Calu3 (cell line): Measurements from ENCODE around the gene RTN4R. TPM values are rescaled to one million over a fixed set of nuclear protein-coding genes. Genes with fewer than 3 reads are reported as not detected.
A peak's percentile ranks its signal among the peaks of the same experiment; 100 is the strongest.

ENCODE experiments used
- BruUV-seq: library from RNA; stranded (reverse); fragments of 400-500 nt; replicated peaks from 2 replicates; lab custom pipeline; 2021; lab: Mats Ljungman, UMichigan
- CTCF ChIA-PET: fragments of 300-600 bp; sonication (Branson Sonifier 250); formaldehyde crosslinking; loops from one replicate; lab custom pipeline; 2022; ENCODE audit warnings: antibody characterized with exemption; lab: Charles Lee
- DNase-seq: peaks from one replicate; pipeline ENCODE4 v3.0.0; 2022
- H3K27ac Mint-ChIP-seq: one replicate; pipeline ENCODE4 v1.8.0; 2022; ENCODE audit warnings: mixed read lengths; ENCODE audit not compliant: unreplicated experiment
- H3K27me3 Mint-ChIP-seq: one replicate; pipeline ENCODE4 v1.8.0; 2022; ENCODE audit warnings: mixed read lengths; ENCODE audit not compliant: unreplicated experiment
- H3K36me3 Mint-ChIP-seq: one replicate; pipeline ENCODE4 v1.8.0; 2022; ENCODE audit warnings: mild to moderate bottlenecking, moderate library complexity, mixed read lengths; ENCODE audit not compliant: insufficient read depth, unreplicated experiment
- H3K4me1 Mint-ChIP-seq: one replicate; pipeline ENCODE4 v1.8.0; 2022; ENCODE audit warnings: mild to moderate bottlenecking, low read depth, mixed read lengths; ENCODE audit not compliant: unreplicated experiment
- H3K4me3 Mint-ChIP-seq: one replicate; pipeline ENCODE4 v1.8.0; 2022; ENCODE audit warnings: mild to moderate bottlenecking, low read depth, moderate library complexity, mixed read lengths; ENCODE audit not compliant: unreplicated experiment
- H3K9me3 Mint-ChIP-seq: one replicate; pipeline ENCODE4 v1.8.0; 2022; ENCODE audit warnings: low read depth, mixed read lengths; ENCODE audit not compliant: unreplicated experiment
- CTCF ChIP-seq: fragments of 200-600 bp; IDR thresholded peaks from one replicate; pipeline ENCODE4 v1.8.0; 2022; ENCODE audit warnings: antibody characterized with exemption; ENCODE audit not compliant: unreplicated experiment
- intact Hi-C: fragments of 100-400 bp; cut with micrococcal nuclease; formaldehyde crosslinking; loops from one replicate; pipeline ENCODE4 v1.10.0; 2022; ENCODE audit not compliant: unreplicated experiment
- total RNA-seq: library from RNA; stranded (reverse); gene quantifications from 2 replicates; pipeline ENCODE4 v1.2.3, GENCODE V29; 2022

Gene RTN4R
- total RNA-seq, 1 experiment from 2014 or later: 4.1 TPM

- DNase-seq: no peak
- Mint-ChIP-seq H3K27me3 (peaks cover 8% of the 10 kb centered on the region), H3K4me3 (peak overlapping the region; percentile 77), H3K4me1 (peaks cover 36% of the 10 kb centered on the region), H3K27ac (peak overlapping the region; percentile 67), H3K9me3 (peaks cover 2% of the 10 kb centered on the region), H3K36me3 (peaks cover 48% of the 10 kb centered on the region)
- CTCF ChIA-PET: no interaction called here
- intact Hi-C loops: no loop called here
- BruUV-seq: no TSS peak
- no peak for TF ChIP-seq CTCF
These were observed 60.7 kb downstream of the RTN4R start for GRCh38 chr22:20207277-20208025.

GRCh38 chr22:20206709-20207215 lies 61.4 kb downstream of the RTN4R start:
- BruUV-seq: no TSS peak

GRCh38 chr22:20205964-20206708 lies 62.0 kb downstream of the RTN4R start:
- TSS peak; percentile 82 for BruUV-seq
- peak; percentile 77 for DNase-seq
- CTCF ChIA-PET: no interaction called here
- Mint-ChIP-seq H3K9me3 (peaks cover 2% of the 10 kb centered on the region), H3K36me3 (peaks cover 44% of the 10 kb centered on the region), H3K4me3 (peak overlapping the region; percentile 77), H3K27ac (peak overlapping the region; percentile 67), H3K4me1 (peaks cover 25% of the 10 kb centered on the region), H3K27me3 (no peaks in the 10 kb centered on the region)
- intact Hi-C loops: no loop called here
- peak; percentile 15 for TF ChIP-seq CTCF

More at GRCh38 chr22:20206709-20207215, 61.4 kb downstream of the RTN4R start:
- Mint-ChIP-seq H3K9me3 (peaks cover 2% of the 10 kb centered on the region), H3K36me3 (peaks cover 44% of the 10 kb centered on the region), H3K4me1 (peaks cover 30% of the 10 kb centered on the region), H3K27me3 (peaks cover 1% of the 10 kb centered on the region), H3K4me3 (peak overlapping the region; percentile 77), H3K27ac (peak overlapping the region; percentile 67)
- CTCF ChIA-PET: no interaction called here
- intact Hi-C loops: no loop called here
- TF ChIP-seq CTCF: no peak
- peak; percentile 44 for DNase-seq

- CTCF ChIA-PET: no interaction called here
- intact Hi-C loops: no loop called here
- Mint-ChIP-seq H3K27me3 (no peaks in the 10 kb centered on the region), H3K4me1 (peaks cover 25% of the 10 kb centered on the region), H3K27ac (peak overlapping the region; percentile 67), H3K4me3 (peak overlapping the region; percentile 77), H3K36me3 (peaks cover 44% of the 10 kb centered on the region), H3K9me3 (peaks cover 2% of the 10 kb centered on the region)
- no TSS peak for BruUV-seq
- no peak for DNase-seq
- TF ChIP-seq CTCF: no peak
These were observed 62.6 kb downstream of the RTN4R start for GRCh38 chr22:20205464-20205963.
